GM12878 (cell line): ENCODE measurements around the gene KIRREL3. TPM values are rescaled to one million over a fixed set of nuclear protein-coding genes. Genes with fewer than 3 reads are reported as not detected.

Experiments used
- ATAC-seq: fragments of 200-7000 bp; cut with Tn5 transposase; 3 replicates; pipeline ENCODE4 v1.9.1; 2020; ENCODE audit warnings: mild to moderate bottlenecking, moderate library complexity
- BruUV-seq: library from RNA; stranded (reverse); fragments of 400-500 nt; replicated peaks from 2 replicates; lab custom pipeline; 2021; lab: Mats Ljungman, UMichigan
- CTCF ChIA-PET: fragments of 300-600 bp; sonication (Branson Sonifier 250); formaldehyde crosslinking; extraction: SDS; loops from one replicate; lab custom pipeline; 2021; ENCODE audit warnings: inconsistent platforms; lab: Yijun Ruan, JAX
- POLR2A ChIA-PET: fragments of 350-600 bp; formaldehyde crosslinking; extraction: SDS; loops from one replicate; lab custom pipeline; 2021; ENCODE audit warnings: inconsistent platforms; lab: Charles Lee
- RAD21 ChIA-PET: fragments of 300-600 bp; sonication (Branson Sonifier 250); formaldehyde crosslinking; loops from one replicate; lab custom pipeline; 2023; ENCODE audit warnings: antibody characterized with exemption; ENCODE audit not compliant: unreplicated experiment; lab: Charles Lee
- SMC1A ChIA-PET: fragments of 300-600 bp; sonication (Branson Sonifier 250); formaldehyde crosslinking; loops from one replicate; lab custom pipeline; 2023; ENCODE audit not compliant: unreplicated experiment, uncharacterized antibody; lab: Charles Lee
- DNase-seq: peaks from one replicate; pipeline ENCODE4 v3.0.0-alpha.2; 2011; ENCODE audit warnings: low read depth, low spot score
- FAIRE-seq: peaks from 3 replicates; lab custom pipeline; 2011; peaks lifted over from hg19 to GRCh38; lab: Jason Lieb, UNC
- H2AFZ ChIP-seq: 2 replicates; pipeline ENCODE4 v1.6.0; 2011; ENCODE audit warnings: low read depth, low read length, control low read depth; ENCODE audit not compliant: control insufficient read depth
- H3K27ac ChIP-seq: 2 replicates; pipeline ENCODE4 v1.5.1; 2011; ENCODE audit warnings: control low read depth; ENCODE audit not compliant: control insufficient read depth, insufficient read depth
- H3K27me3 ChIP-seq, 2 experiments: replicated peaks in 1 of 2; 2 replicates each; pipeline versions ENCODE4 v1.6.0 to v1.6.1; 2011; ENCODE audit warnings: low read length in 1 of 2; ENCODE audit not compliant: control insufficient read depth in 2 of 2, insufficient read depth in 2 of 2
- H3K36me3 ChIP-seq, 2 experiments: 2 replicates each; pipeline ENCODE4 v1.5.1; 2011; ENCODE audit warnings: low read length in 1 of 2; ENCODE audit not compliant: control insufficient read depth in 2 of 2, insufficient read depth in 2 of 2
- H3K4me1 ChIP-seq: 2 replicates; pipeline ENCODE4 v1.6.1; 2011; ENCODE audit warnings: mild to moderate bottlenecking, low read length, moderate library complexity, mixed read lengths; ENCODE audit not compliant: control insufficient read depth, insufficient read depth
- H3K4me2 ChIP-seq: 2 replicates; pipeline ENCODE4 v1.6.0; 2011; ENCODE audit warnings: control low read depth; ENCODE audit not compliant: control insufficient read depth, insufficient read depth
- H3K4me3 ChIP-seq: fragments of 200-600 bp; sonication (generic); 2 replicates; pipeline ENCODE4 v1.5.1; 2016
- H3K79me2 ChIP-seq: 2 replicates; pipeline ENCODE4 v1.6.0; 2011; ENCODE audit warnings: low read length; ENCODE audit not compliant: control insufficient read depth, insufficient read depth
- H3K9ac ChIP-seq: 2 replicates; pipeline ENCODE4 v1.8.0; 2011; ENCODE audit warnings: low read length, control low read depth, mixed read lengths; ENCODE audit not compliant: control insufficient read depth, insufficient read depth
- H3K9me3 ChIP-seq: replicated peaks from 3 replicates; pipeline ENCODE4 v1.5.1; 2011; ENCODE audit warnings: mild to moderate bottlenecking, low read length; ENCODE audit not compliant: control insufficient read depth, insufficient read depth
- H4K20me1 ChIP-seq: 2 replicates; pipeline ENCODE4 v1.6.0; 2011; ENCODE audit not compliant: control insufficient read depth, insufficient read depth
- ATF7 ChIP-seq: fragments of 450-650 bp; IDR thresholded peaks from 2 replicates; pipeline ENCODE4 v1.6.1; 2016; ENCODE audit warnings: low read depth, mild to moderate bottlenecking
- BCL11A ChIP-seq: IDR thresholded peaks from 2 replicates; pipeline ENCODE4 v1.6.1; 2011; ENCODE audit warnings: low read depth, low read length
- CHD1 ChIP-seq: IDR thresholded peaks from 2 replicates; pipeline ENCODE4 v1.6.1; 2012; ENCODE audit warnings: low read depth, low read length, improper control_type of control experiment
- DPF2 ChIP-seq: fragments of 450-650 bp; IDR thresholded peaks from 2 replicates; pipeline ENCODE4 v1.6.1; 2017; ENCODE audit warnings: mild to moderate bottlenecking
- E2F8 ChIP-seq: fragments of 450-650 bp; IDR thresholded peaks from 2 replicates; pipeline ENCODE4 v1.6.1; 2018; ENCODE audit warnings: mild to moderate bottlenecking, low read depth, moderate library complexity; ENCODE audit not compliant: partially characterized antibody
- EP300 ChIP-seq, 2 experiments: fragments of 150-350 bp in 1 of 2; IDR thresholded peaks; 2 replicates each; pipeline ENCODE4 v1.6.1; 2011 to 2012; ENCODE audit warnings: low read depth in 2 of 2, low read length in 2 of 2, borderline replicate concordance in 1 of 2, improper control_type of control experiment in 1 of 2, inconsistent platforms in 1 of 2; ENCODE audit not compliant: control insufficient read depth in 1 of 2
- NBN ChIP-seq: fragments of 450-650 bp; IDR thresholded peaks from 2 replicates; pipeline ENCODE4 v1.6.1; 2016
- PAX5 ChIP-seq: IDR thresholded peaks from 2 replicates; pipeline ENCODE4 v1.6.1; 2011; ENCODE audit warnings: low read depth, low read length, borderline replicate concordance
- RAD51 ChIP-seq: fragments of 450-650 bp; IDR thresholded peaks from 2 replicates; pipeline ENCODE4 v1.6.1; 2016; ENCODE audit warnings: moderate library complexity, mild to moderate bottlenecking, inconsistent platforms
- REST ChIP-seq: IDR thresholded peaks from 2 replicates; pipeline ENCODE4 v1.6.1; 2012; ENCODE audit warnings: mild to moderate bottlenecking, low read depth, low read length
- SIX5 ChIP-seq: IDR thresholded peaks from 2 replicates; pipeline ENCODE4 v1.6.1; 2011; ENCODE audit warnings: mild to moderate bottlenecking, low read depth, low read length, moderate library complexity; ENCODE audit not compliant: severe bottlenecking
- SREBF2 ChIP-seq: IDR thresholded peaks from 2 replicates; pipeline ENCODE4 v1.6.1; 2012; ENCODE audit warnings: mild to moderate bottlenecking, low read length
- ZNF622 ChIP-seq: fragments of 450-650 bp; IDR thresholded peaks from 2 replicates; pipeline ENCODE4 v1.6.1; 2017; ENCODE audit warnings: mild to moderate bottlenecking, inconsistent platforms
- ZSCAN29 ChIP-seq: fragments of 450-650 bp; IDR thresholded peaks from 2 replicates; pipeline ENCODE4 v1.6.1; 2017; ENCODE audit warnings: mild to moderate bottlenecking, moderate library complexity
- WGBS: methylation state at CpG from one replicate; pipeline ENCODE4 v1.1.6; 2016; ENCODE audit warnings: low lambda C conversion rate; ENCODE audit not compliant: insufficient replicate concordance, insufficient coverage; ENCODE audit errors: missing lambda C conversion rate; 5-methylcytosine and 5-hydroxymethylcytosine counted together
- in situ Hi-C: fragments of 300-500 bp; cut with MboI; formaldehyde crosslinking; loops from 9 replicates; pipeline ENCODE4 v1.14.3; 2018; ENCODE audit warnings: mixed read lengths
- intact Hi-C: fragments of 100-400 bp; cut with micrococcal nuclease; formaldehyde crosslinking; loops from one replicate; pipeline ENCODE4 v1.14.2; 2022; ENCODE audit not compliant: unreplicated experiment
- polyA plus RNA-seq, 11 experiments: library from polyadenylated mRNA; depleted of rRNA in 4 of 11; unstranded in 6 of 11; stranded (reverse) in 5 of 11; fragments of >200 nt; fragmentation: Nextera tagmentation in 4 of 11; fragmentation: Illumina TruSeq in 1 of 11; extraction: Ambion mirVana in 4 of 11; extraction: Trizol in 1 of 11; gene quantifications; 1 replicate in 1 of 11; 2 replicates in 10 of 11; pipeline versions ENCODE4 v1.2.1 to v1.2.3, GENCODE V29; 2011 to 2016; ENCODE audit warnings: inconsistent platforms in 2 of 11, missing spikeins in 2 of 11, low read depth in 1 of 11
- total RNA-seq, 4 experiments: library from RNA; depleted of rRNA in 3 of 4; stranded (reverse); fragments of >200 nt in 3 of 4; fragmentation: Illumina TruSeq in 1 of 4; extraction: Trizol in 1 of 4; gene quantifications; 2 replicates each; pipeline versions ENCODE4 v1.2.1 to v1.2.3, GENCODE V29; 2013 to 2021

The KIRREL3 gene
- total and polyA plus RNA-seq, 10 of the 15 experiments (the other 5 are each of a cell fraction or from before 2014, with no cell fraction given), result under 0.01 TPM; not detected in 9

- Histone ChIP-seq H2AFZ (no peak overlapping the region), H3K4me3 (no peak overlapping the region), H3K36me3 (no peaks in the 10 kb centered on the region), H4K20me1 (no peaks in the 10 kb centered on the region), H3K4me1 (no peaks in the 10 kb centered on the region), H3K27me3 (peaks cover 0 to 8% of the 10 kb centered on the region in 2 experiments; a peak in 2 of 4 replicates), H3K4me2 (no peak overlapping the region), H3K27ac (no peak overlapping the region), H3K9me3 (no peaks in the 10 kb centered on the region), H3K9ac (no peak overlapping the region), H3K79me2 (no peaks in the 10 kb centered on the region)
- ATAC-seq (no peak), FAIRE-seq (no peak), DNase-seq (no peak)
- in situ Hi-C loops (loop anchor here (5.0 kb wide), 1 partner anchor 274 kb away; no protein-coding TSS in a partner anchor), intact Hi-C loops (loop anchor here (2.0 to 5.0 kb wide), 2 partner anchors 114 to 385 kb away; no protein-coding TSS in a partner anchor)
- RAD21 ChIA-PET, result interaction anchor here (1.1 to 1.7 kb wide), 4 partner anchors 82 to 681 kb away, joined by 3 to 10 read pairs (median 4); no protein-coding TSS in a partner anchor
- POLR2A ChIA-PET, result no interaction called here
- WGBS, result 0% methylated on average over 2 of the region's 2 CpGs
- CTCF ChIA-PET, result interaction anchor here (1.0 to 6.3 kb wide), 11 partner anchors 46 to 682 kb away, joined by 3 to 68 read pairs (median 5); no protein-coding TSS in a partner anchor
- TF ChIP-seq REST, result no peak
- no peak for TF ChIP-seq RAD51
- no peak for TF ChIP-seq ZSCAN29
- no peak for TF ChIP-seq PAX5
- TF ChIP-seq ZNF622, result no peak
- no peak for TF ChIP-seq BCL11A
- no peak for TF ChIP-seq E2F8
- no peak for TF ChIP-seq SREBF2
- TF ChIP-seq ATF7, result no peak
- TF ChIP-seq EP300 (IDR thresholded peaks at IDR 0.05; ENCODE audit: borderline replicate concordance in 1 of 2, control insufficient read depth in 1 of 2, low read depth in 2 of 2, low read length in 2 of 2), result no peak
- TF ChIP-seq SIX5, result no peak
- TF ChIP-seq NBN, result no peak
- no peak for TF ChIP-seq DPF2
- no peak for TF ChIP-seq CHD1
- SMC1A ChIA-PET, result interaction anchor here (0.9 to 5.4 kb wide), 2 partner anchors 10 to 274 kb away, joined by 4 to 40 read pairs; no protein-coding TSS in a partner anchor
- BruUV-seq, result no TSS peak
Observed at GRCh38 chr11:126991596-126991995, 9.0 kb downstream of the KIRREL3 start.
